Smooth muscle cell (in vitro differentiated cells): ENCODE results near the gene SMIM23. TPM values are rescaled to one million over a fixed set of nuclear protein-coding genes. Genes with fewer than 3 reads are reported as not detected.

Experiments used
- DNase-seq: peaks from one replicate; lab custom pipeline; 2025; ENCODE audit not compliant: unreplicated experiment; lab: John Stamatoyannopoulos, UW
- H2AFZ ChIP-seq: fragments of 200-600 bp; sonication (generic); 2 replicates; pipeline ENCODE4 v1.6.0; 2016; ENCODE audit warnings: antibody characterized with exemption, low read depth, mild to moderate bottlenecking
- H3F3A ChIP-seq: fragments of 200-600 bp; sonication (generic); 2 replicates; pipeline ENCODE4 v1.6.0; 2017; ENCODE audit warnings: antibody characterized with exemption, low read depth
- H3K27ac ChIP-seq: fragments of 200-600 bp; sonication (generic); 2 replicates; pipeline ENCODE4 v1.5.1; 2016; ENCODE audit warnings: low read depth, mild to moderate bottlenecking
- H3K27me3 ChIP-seq: fragments of 200-600 bp; sonication (generic); 2 replicates; pipeline ENCODE4 v1.6.1; 2016; ENCODE audit warnings: low read depth, mild to moderate bottlenecking
- H3K36me3 ChIP-seq: fragments of 200-600 bp; sonication (generic); 2 replicates; pipeline ENCODE4 v1.5.1; 2016; ENCODE audit warnings: low read depth
- H3K4me1 ChIP-seq: fragments of 200-600 bp; sonication (generic); 2 replicates; pipeline ENCODE4 v1.5.1; 2016; ENCODE audit warnings: low read depth
- H3K4me2 ChIP-seq: fragments of 200-600 bp; sonication (generic); 2 replicates; pipeline ENCODE4 v1.6.0; 2016; ENCODE audit warnings: mild to moderate bottlenecking
- H3K4me3 ChIP-seq: fragments of 200-600 bp; sonication (generic); 2 replicates; pipeline ENCODE4 v1.5.1; 2016; ENCODE audit warnings: mild to moderate bottlenecking
- H3K79me2 ChIP-seq: fragments of 200-600 bp; sonication (generic); 2 replicates; pipeline ENCODE4 v1.6.0; 2016; ENCODE audit warnings: low read depth, mild to moderate bottlenecking
- H3K9ac ChIP-seq: fragments of 200-600 bp; sonication (generic); 2 replicates; pipeline ENCODE4 v1.6.0; 2016; ENCODE audit warnings: low read depth
- H3K9me3 ChIP-seq: fragments of 200-600 bp; sonication (generic); replicated peaks from 2 replicates; pipeline ENCODE4 v1.5.1; 2016; ENCODE audit warnings: low read depth
- H4K20me1 ChIP-seq: fragments of 200-600 bp; sonication (generic); 2 replicates; pipeline ENCODE4 v1.6.0; 2016; ENCODE audit warnings: low read depth
- WGBS: methylation state at CpG from one replicate; pipeline ENCODE4 v1.1.7; 2016; ENCODE audit warnings: low lambda C conversion rate; 5-methylcytosine and 5-hydroxymethylcytosine counted together
- polyA plus RNA-seq: library from polyadenylated mRNA; unstranded; fragments of >200 nt; fragmentation: Nextera tagmentation; extraction: Ambion mirVana; gene quantifications from 2 replicates; pipeline ENCODE4 v1.2.1, GENCODE V29; 2016
- total RNA-seq: library from RNA; depleted of rRNA; stranded (reverse); fragments of >200 nt; gene quantifications from 2 replicates; pipeline ENCODE4 v1.2.3, GENCODE V29; 2014
- TF ChIP-seq, protein P1 (sequence below): fragments of 200-600 bp; sonication (generic); IDR thresholded peaks from 2 replicates; pipeline ENCODE4 v1.5.1; 2017; ENCODE audit warnings: borderline replicate concordance, mild to moderate bottlenecking, antibody characterized with exemption; ENCODE audit not compliant: insufficient read depth, poor library complexity, severe bottlenecking

SMIM23 gene
- total and polyA plus RNA-seq, 2 experiments from 2014 or later = not detected

DNA sequence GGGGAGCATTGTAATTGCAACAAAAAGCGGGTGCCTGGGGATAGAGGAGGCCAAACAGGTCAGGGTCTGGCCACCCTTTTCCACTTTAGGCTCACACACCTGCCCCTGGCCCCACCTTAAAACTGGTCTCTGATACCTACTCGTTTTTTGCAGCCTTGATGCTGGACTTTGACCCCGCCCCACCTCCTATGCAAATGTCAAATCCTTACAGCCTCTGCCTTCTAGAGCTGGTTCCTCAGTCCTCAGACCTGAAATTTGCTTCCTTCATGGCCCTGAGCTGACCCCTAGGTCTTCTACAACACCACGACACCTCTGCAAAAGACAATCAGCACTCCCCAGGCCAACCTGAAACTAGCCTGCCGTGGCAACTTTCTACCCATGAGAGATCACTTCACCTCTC is 37.7 kb downstream of the SMIM23 start:
- no peak for DNase-seq
- Histone ChIP-seq H3K9me3 (no peaks in the 10 kb centered on the region), H3K4me3 (no peak overlapping the region), H3K9ac (no peak overlapping the region), H4K20me1 (no peaks in the 10 kb centered on the region), H3K4me2 (no peak overlapping the region), H2AFZ (no peak overlapping the region), H3K27me3 (peaks cover 3% of the 10 kb centered on the region), H3K4me1 (no peaks in the 10 kb centered on the region), H3K36me3 (no peaks in the 10 kb centered on the region), H3K27ac (no peak overlapping the region), H3F3A (no peaks in the 10 kb centered on the region), H3K79me2 (no peaks in the 10 kb centered on the region)
- 79% methylated on average over 5 of the region's 5 CpGs for WGBS
- TF ChIP-seq, protein P1, sequence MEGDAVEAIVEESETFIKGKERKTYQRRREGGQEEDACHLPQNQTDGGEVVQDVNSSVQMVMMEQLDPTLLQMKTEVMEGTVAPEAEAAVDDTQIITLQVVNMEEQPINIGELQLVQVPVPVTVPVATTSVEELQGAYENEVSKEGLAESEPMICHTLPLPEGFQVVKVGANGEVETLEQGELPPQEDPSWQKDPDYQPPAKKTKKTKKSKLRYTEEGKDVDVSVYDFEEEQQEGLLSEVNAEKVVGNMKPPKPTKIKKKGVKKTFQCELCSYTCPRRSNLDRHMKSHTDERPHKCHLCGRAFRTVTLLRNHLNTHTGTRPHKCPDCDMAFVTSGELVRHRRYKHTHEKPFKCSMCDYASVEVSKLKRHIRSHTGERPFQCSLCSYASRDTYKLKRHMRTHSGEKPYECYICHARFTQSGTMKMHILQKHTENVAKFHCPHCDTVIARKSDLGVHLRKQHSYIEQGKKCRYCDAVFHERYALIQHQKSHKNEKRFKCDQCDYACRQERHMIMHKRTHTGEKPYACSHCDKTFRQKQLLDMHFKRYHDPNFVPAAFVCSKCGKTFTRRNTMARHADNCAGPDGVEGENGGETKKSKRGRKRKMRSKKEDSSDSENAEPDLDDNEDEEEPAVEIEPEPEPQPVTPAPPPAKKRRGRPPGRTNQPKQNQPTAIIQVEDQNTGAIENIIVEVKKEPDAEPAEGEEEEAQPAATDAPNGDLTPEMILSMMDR = no peak

DNA sequence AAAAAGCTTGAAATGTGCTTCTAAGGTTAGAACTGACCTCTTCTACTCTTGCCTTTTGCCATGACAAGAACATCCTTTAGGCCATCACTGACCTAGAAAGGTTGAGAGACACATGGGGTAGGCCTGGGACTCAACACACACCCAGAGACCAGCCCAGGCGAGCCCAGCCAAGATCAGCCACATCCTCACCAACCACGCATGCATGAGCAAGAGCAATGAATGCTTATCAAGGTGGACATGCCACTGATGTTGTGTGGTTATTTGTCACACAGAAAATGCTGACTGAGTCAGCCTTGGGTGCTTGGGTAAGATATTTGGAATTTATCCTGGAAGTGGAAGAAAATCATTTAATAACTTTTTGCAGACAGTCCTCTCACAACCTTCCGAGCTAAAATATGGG is 39.4 kb downstream of the SMIM23 start:
- 87% methylated on average over 3 of the region's 3 CpGs for WGBS
- no peak for DNase-seq
- H3K36me3 ChIP-seq = no peaks in the 10 kb centered on the region
- H2AFZ ChIP-seq = no peak overlapping the region
- no peaks in the 10 kb centered on the region for H3K27me3 ChIP-seq
- no peaks in the 10 kb centered on the region for H3F3A ChIP-seq
- H3K9me3 ChIP-seq = no peaks in the 10 kb centered on the region
- no peaks in the 10 kb centered on the region for H3K4me1 ChIP-seq
- H3K9ac ChIP-seq = no peak overlapping the region
- no peak overlapping the region for H3K4me3 ChIP-seq
- TF ChIP-seq, protein P1 = no peak
- H3K79me2 ChIP-seq = no peaks in the 10 kb centered on the region
- H3K27ac ChIP-seq = no peak overlapping the region
- no peaks in the 10 kb centered on the region for H4K20me1 ChIP-seq
- no peak overlapping the region for H3K4me2 ChIP-seq

DNA sequence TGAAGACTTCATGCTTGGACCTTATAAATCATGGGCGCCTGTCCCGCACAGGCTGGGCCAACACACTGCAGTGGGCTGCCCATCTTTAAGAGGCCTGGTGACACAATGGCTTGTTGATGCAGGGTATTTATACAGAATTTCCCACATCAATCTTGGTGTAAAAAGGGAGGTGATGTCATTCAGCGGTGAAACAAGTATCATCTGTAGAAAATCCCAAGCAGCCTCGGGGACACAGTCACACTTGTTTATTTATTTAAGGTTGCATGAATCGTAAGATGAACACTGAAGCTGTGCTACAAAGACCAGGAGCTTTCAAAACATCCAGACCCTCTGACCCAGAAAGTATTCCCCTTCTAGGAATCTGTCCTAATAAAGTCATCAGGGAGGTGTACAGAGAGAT is 40.5 kb downstream of the SMIM23 start:
- TF ChIP-seq, protein P1 = no peak
- Histone ChIP-seq H3K4me3 (no peak overlapping the region), H4K20me1 (no peaks in the 10 kb centered on the region), H3K27me3 (no peaks in the 10 kb centered on the region), H3K9ac (no peak overlapping the region), H3K4me1 (no peaks in the 10 kb centered on the region), H3K36me3 (no peaks in the 10 kb centered on the region), H2AFZ (no peak overlapping the region), H3K4me2 (no peak overlapping the region), H3F3A (no peaks in the 10 kb centered on the region), H3K79me2 (no peaks in the 10 kb centered on the region), H3K27ac (no peak overlapping the region), H3K9me3 (no peaks in the 10 kb centered on the region)
- WGBS = 68% methylated on average over 5 of the region's 5 CpGs
- DNase-seq = no peak

DNA sequence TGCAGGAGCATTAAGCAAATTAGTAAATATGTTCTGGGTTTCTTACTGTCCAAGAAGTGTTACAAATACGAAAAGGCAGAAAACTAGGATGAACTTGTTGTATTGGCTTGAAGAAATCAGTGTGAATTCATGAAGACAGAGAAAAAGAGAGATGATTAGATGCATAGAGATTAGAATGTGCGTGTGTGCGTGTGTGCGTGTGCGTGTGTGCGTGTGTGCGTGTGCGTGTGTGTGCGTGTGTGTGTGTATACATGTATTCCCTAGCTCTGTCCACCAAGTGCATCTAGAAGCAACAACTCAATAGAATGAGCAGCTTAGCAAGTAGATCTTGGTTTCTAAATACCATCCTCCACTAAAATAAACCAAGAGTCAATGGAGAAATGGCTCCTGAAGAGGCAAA is 41.5 kb downstream of the SMIM23 start:
- no peak overlapping the region for H3K4me3 ChIP-seq
- TF ChIP-seq, protein P1 = no peak
- no peaks in the 10 kb centered on the region for H3F3A ChIP-seq
- no peak overlapping the region for H3K4me2 ChIP-seq
- no peaks in the 10 kb centered on the region for H3K79me2 ChIP-seq
- H3K9me3 ChIP-seq = no peaks in the 10 kb centered on the region
- no peaks in the 10 kb centered on the region for H3K36me3 ChIP-seq
- no peak overlapping the region for H3K27ac ChIP-seq
- no peak for DNase-seq
- H3K27me3 ChIP-seq = no peaks in the 10 kb centered on the region
- WGBS = 90% methylated on average over 9 of the region's 9 CpGs
- no peak overlapping the region for H3K9ac ChIP-seq
- H2AFZ ChIP-seq = no peak overlapping the region
- H3K4me1 ChIP-seq = no peaks in the 10 kb centered on the region
- no peaks in the 10 kb centered on the region for H4K20me1 ChIP-seq
